ENCODE data around the gene ALB. TPM values are rescaled to one million over a fixed set of nuclear protein-coding genes. Genes with fewer than 3 reads are reported as not detected.

The ALB gene
- total RNA-seq, 2 experiments from 2014 or later = 0.47 to 0.63 TPM

- CTCF ChIA-PET = no interaction called here
- H3K4me1 Mint-ChIP-seq (ENCODE audit: low read depth) = no peaks in the 10 kb centered on the region
Observed at GRCh38 chr4:73423184-73423583, 19.1 kb downstream of the ALB start.

GRCh38 chr4:73426666-73427065, 22.6 kb downstream of the ALB start:
- DNase-seq (no peak), ATAC-seq (ENCODE audit: poor library complexity) (no peak)
- Mint-ChIP-seq H3K27ac (no peak overlapping the region), H3K4me3 (no peak overlapping the region), H3K9me3 (no peaks in the 10 kb centered on the region), H3K36me3 (ENCODE audit: low read depth) (no peaks in the 10 kb centered on the region), H3K27me3 (no peaks in the 10 kb centered on the region), H3K4me1 (ENCODE audit: low read depth) (no peaks in the 10 kb centered on the region)
- H3K27ac ChIP-seq (ENCODE audit: low read depth in 1 of 2, low read length in 2 of 2) = no peak overlapping the region
- ChIA-PET CTCF (no interaction called here), POLR2A (no interaction called here)
- no peak overlapping the region for H3K4me3 ChIP-seq (ENCODE audit: low read length)
- no peaks in the 10 kb centered on the region for H3K4me1 ChIP-seq (ENCODE audit: insufficient read depth, low read length)
- TF ChIP-seq CTCF (IDR thresholded peaks at IDR 0.05) = no peak
- H3K9me3 ChIP-seq (ENCODE audit: control insufficient read depth in 1 of 2, insufficient read depth in 1 of 2, low read length in 2 of 2) = no peaks in the 10 kb centered on the region
- H3K27me3 ChIP-seq (ENCODE audit: control insufficient read depth in 1 of 2, insufficient read depth in 2 of 2, low read length in 2 of 2) = no peaks in the 10 kb centered on the region
- intact Hi-C loops (cut with DNase I, micrococcal nuclease) = no loop called here
- no peaks in the 10 kb centered on the region for H3K36me3 ChIP-seq (ENCODE audit: insufficient read depth, low read length)

More at GRCh38 chr4:73423184-73423583, 19.1 kb downstream of the ALB start:
- Histone ChIP-seq H3K27ac (ENCODE audit: low read depth in 1 of 2, low read length in 2 of 2) (no peak overlapping the region), H3K4me1 (ENCODE audit: insufficient read depth, low read length) (no peaks in the 10 kb centered on the region), H3K9me3 (ENCODE audit: control insufficient read depth in 1 of 2, insufficient read depth in 1 of 2, low read length in 2 of 2) (no peaks in the 10 kb centered on the region), H3K4me3 (ENCODE audit: low read length) (no peak overlapping the region), H3K36me3 (ENCODE audit: insufficient read depth, low read length) (no peaks in the 10 kb centered on the region), H3K27me3 (ENCODE audit: control insufficient read depth in 1 of 2, insufficient read depth in 2 of 2, low read length in 2 of 2) (no peaks in the 10 kb centered on the region)
- DNase-seq (no peak), ATAC-seq (ENCODE audit: poor library complexity) (no peak)
- no peaks in the 10 kb centered on the region for H3K36me3 Mint-ChIP-seq (ENCODE audit: low read depth)
- H3K27ac Mint-ChIP-seq = no peak overlapping the region
- intact Hi-C loops (cut with DNase I, micrococcal nuclease) = no loop called here
- no peaks in the 10 kb centered on the region for H3K27me3 Mint-ChIP-seq
- POLR2A ChIA-PET = no interaction called here
- H3K4me3 Mint-ChIP-seq = no peak overlapping the region
- TF ChIP-seq CTCF (IDR thresholded peaks at IDR 0.05) = no peak
- H3K9me3 Mint-ChIP-seq = no peaks in the 10 kb centered on the region

GRCh38 chr4:73429118-73429517, 25.0 kb downstream of the ALB start:
- Histone ChIP-seq H3K27ac (ENCODE audit: low read depth in 1 of 2, low read length in 2 of 2) (no peak overlapping the region), H3K27me3 (ENCODE audit: control insufficient read depth in 1 of 2, insufficient read depth in 2 of 2, low read length in 2 of 2) (peaks cover 0 to 5% of the 10 kb centered on the region in 2 experiments), H3K4me1 (ENCODE audit: insufficient read depth, low read length) (no peaks in the 10 kb centered on the region), H3K4me3 (ENCODE audit: low read length) (no peak overlapping the region), H3K9me3 (ENCODE audit: control insufficient read depth in 1 of 2, insufficient read depth in 1 of 2, low read length in 2 of 2) (no peaks in the 10 kb centered on the region), H3K36me3 (ENCODE audit: insufficient read depth, low read length) (no peaks in the 10 kb centered on the region)
- H3K4me3 Mint-ChIP-seq = no peak overlapping the region
- CTCF ChIA-PET = no interaction called here
- POLR2A ChIA-PET = no interaction called here
- DNase-seq (no peak), ATAC-seq (ENCODE audit: poor library complexity) (no peak)
- no peaks in the 10 kb centered on the region for H3K36me3 Mint-ChIP-seq (ENCODE audit: low read depth)
- H3K4me1 Mint-ChIP-seq (ENCODE audit: low read depth) = no peaks in the 10 kb centered on the region
- no peak for TF ChIP-seq CTCF (IDR thresholded peaks at IDR 0.05)
- no peak overlapping the region for H3K27ac Mint-ChIP-seq
- H3K27me3 Mint-ChIP-seq = peaks cover 8% of the 10 kb centered on the region
- intact Hi-C loops (cut with DNase I, micrococcal nuclease) = no loop called here
- H3K9me3 Mint-ChIP-seq = no peaks in the 10 kb centered on the region
